ENCODE measurements around the gene MYOF.
A peak's percentile ranks its signal among the peaks of the same experiment; 100 is the strongest.

The MYOF gene

DNA sequence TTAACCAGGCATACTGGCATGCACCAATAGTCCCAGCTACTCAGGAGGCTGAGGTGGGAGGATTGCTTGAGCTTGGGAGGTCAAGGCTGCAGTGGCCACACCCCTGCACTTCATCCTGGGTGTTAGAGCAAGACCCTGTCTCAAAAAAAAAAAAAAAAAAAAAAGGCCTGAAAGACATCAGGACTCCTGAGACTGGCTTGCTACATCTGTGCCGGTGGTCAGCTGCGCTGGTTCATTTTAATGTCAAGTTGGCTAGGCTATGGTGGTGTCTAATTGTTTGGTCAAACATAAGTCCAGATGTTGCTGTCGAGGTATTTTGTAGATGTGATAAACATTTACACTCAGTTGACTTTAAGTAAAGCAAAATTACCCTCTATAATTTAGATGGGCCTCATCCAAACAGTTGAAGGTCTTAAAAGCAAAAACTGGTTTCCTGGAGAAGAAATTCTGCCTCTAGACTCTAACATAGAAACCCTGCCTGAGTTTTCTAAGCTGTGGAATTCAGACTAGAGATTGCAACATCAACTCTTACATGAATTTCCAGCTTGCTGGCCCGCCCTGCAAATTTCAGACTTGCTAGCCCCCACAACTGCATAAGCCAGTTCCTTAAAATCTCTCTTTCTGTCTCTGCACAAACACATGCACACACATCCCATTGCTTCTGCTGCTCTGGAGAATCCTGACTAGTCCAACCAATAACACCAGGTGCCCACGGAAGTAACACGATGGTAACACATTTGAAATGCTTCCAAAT is 18.2 kb downstream of the MYOF start:
- Mint-ChIP-seq H3K9me3 (no peaks in the 10 kb centered on the region), H3K27ac (peak overlapping the region; percentile 22), H3K27me3 (ENCODE audit: low read depth, poor library complexity) (no peaks in the 10 kb centered on the region), H3K36me3 (ENCODE audit: low read depth) (peaks cover 15% of the 10 kb centered on the region), H3K4me1 (peaks cover 58% of the 10 kb centered on the region), H3K4me3 (no peak overlapping the region)
- TF ChIP-seq, protein P1, sequence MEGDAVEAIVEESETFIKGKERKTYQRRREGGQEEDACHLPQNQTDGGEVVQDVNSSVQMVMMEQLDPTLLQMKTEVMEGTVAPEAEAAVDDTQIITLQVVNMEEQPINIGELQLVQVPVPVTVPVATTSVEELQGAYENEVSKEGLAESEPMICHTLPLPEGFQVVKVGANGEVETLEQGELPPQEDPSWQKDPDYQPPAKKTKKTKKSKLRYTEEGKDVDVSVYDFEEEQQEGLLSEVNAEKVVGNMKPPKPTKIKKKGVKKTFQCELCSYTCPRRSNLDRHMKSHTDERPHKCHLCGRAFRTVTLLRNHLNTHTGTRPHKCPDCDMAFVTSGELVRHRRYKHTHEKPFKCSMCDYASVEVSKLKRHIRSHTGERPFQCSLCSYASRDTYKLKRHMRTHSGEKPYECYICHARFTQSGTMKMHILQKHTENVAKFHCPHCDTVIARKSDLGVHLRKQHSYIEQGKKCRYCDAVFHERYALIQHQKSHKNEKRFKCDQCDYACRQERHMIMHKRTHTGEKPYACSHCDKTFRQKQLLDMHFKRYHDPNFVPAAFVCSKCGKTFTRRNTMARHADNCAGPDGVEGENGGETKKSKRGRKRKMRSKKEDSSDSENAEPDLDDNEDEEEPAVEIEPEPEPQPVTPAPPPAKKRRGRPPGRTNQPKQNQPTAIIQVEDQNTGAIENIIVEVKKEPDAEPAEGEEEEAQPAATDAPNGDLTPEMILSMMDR (IDR thresholded peaks at IDR 0.05) = no peak
- no peak for DNase-seq

DNA sequence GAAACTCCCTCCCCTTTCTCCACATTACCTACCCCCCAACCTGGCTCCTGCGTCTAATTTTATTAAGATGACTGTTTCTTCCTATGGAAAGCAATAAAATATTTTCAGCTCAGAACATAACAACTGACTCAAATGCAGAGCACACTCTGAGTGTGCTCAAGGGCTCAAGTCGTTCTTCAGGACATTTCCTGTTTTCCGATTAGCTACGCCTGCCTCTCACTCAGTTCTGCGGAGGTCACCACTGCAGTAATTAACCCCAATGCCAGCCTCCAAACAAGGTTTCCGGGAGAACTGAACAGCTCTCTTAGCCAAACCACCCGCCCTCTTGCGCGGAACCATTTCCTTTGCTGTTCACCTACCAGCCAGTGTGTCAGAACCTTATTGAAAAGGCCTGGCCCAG is 19.3 kb downstream of the MYOF start:
- Mint-ChIP-seq H3K36me3 (ENCODE audit: low read depth) (peaks cover 8% of the 10 kb centered on the region), H3K27ac (peak overlapping the region; percentile 90), H3K4me1 (peaks cover 56% of the 10 kb centered on the region), H3K4me3 (peak overlapping the region; percentile 54), H3K9me3 (no peaks in the 10 kb centered on the region), H3K27me3 (ENCODE audit: low read depth, poor library complexity) (no peaks in the 10 kb centered on the region)
- TF ChIP-seq, protein P1 (IDR thresholded peaks at IDR 0.05) = no peak
- DNase-seq = no peak

DNA sequence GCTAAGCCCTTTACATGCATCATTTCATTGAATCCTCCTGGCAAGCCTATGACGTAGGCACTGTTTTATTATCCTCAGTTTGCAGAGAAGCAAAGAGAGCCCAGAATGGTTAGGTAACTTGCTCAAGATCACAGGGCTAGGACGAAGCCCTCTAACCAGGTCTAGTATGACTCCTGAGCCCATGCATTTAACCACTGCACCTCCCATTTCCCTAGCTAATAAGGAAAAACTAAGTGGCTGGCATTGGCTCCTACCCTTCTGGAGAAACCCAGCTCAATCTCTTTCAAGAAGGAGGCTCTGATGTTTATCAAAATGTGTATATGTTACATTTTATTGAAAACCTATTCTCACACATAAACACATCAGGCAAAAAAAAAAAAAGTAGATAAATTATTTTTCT is 19.8 kb downstream of the MYOF start:
- Mint-ChIP-seq H3K36me3 (ENCODE audit: low read depth) (peaks cover 7% of the 10 kb centered on the region), H3K27ac (no peak overlapping the region), H3K4me1 (peaks cover 56% of the 10 kb centered on the region), H3K27me3 (ENCODE audit: low read depth, poor library complexity) (no peaks in the 10 kb centered on the region), H3K9me3 (no peaks in the 10 kb centered on the region), H3K4me3 (no peak overlapping the region)
- no peak for DNase-seq
- TF ChIP-seq, protein P1 (IDR thresholded peaks at IDR 0.05) = no peak

DNA sequence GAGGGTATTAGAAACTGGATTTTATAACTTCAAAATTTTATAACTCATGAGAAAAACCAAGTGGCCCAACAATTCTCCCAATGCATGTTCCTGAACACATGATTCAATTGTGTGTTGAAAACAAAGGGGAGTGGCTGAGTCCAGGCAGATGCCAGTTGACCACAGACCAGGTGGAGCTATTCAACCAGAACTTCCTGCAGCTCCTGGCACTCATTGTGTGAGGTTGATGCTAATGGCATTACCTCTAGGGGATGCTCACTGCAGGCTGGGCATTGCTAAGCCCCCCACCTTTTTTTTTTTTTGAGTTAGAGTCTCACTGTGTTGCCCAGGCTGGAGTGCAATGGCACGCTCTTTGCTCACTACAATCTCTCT is 20.3 kb downstream of the MYOF start:
- Mint-ChIP-seq H3K4me3 (no peak overlapping the region), H3K4me1 (peaks cover 58% of the 10 kb centered on the region), H3K36me3 (ENCODE audit: low read depth) (peaks cover 7% of the 10 kb centered on the region), H3K9me3 (no peaks in the 10 kb centered on the region), H3K27me3 (ENCODE audit: low read depth, poor library complexity) (no peaks in the 10 kb centered on the region), H3K27ac (no peak overlapping the region)
- TF ChIP-seq, protein P1 (IDR thresholded peaks at IDR 0.05) = no peak
- DNase-seq = no peak

DNA sequence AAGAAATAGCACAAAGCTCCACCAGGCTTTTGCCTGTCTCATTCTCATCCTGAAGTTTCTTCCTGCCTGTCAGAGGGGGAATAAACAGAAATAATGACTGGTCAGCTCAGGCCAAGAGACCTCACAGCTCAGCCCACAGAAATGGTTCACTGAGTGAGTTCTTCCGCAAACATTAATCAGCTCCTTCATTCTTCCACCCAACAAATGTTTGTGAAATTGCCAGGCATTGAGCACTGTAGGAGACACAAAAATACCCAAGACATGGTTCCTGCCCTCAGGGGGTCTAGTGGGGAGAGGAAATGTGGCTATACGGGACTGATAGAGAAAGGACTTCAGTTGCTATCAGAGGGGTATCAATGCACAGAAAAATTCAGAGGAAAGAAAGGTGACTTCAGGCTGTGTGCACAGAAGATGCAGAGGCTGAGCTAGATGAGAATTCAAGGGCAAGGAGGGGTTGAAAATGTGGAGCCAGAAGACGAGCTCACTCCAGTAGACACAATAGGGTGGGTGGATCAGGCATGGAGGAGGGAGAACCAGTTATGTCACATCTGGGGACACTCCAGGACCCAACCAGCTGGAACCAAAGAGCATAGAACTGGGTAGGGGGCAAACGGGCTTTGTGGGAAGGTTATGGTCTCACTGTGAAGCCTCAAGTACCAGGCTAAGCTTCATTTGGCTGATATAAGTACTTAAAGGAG is 20.9 kb downstream of the MYOF start:
- no peak overlapping the region for H3K4me3 Mint-ChIP-seq
- H3K9me3 Mint-ChIP-seq = no peaks in the 10 kb centered on the region
- no peaks in the 10 kb centered on the region for H3K27me3 Mint-ChIP-seq (ENCODE audit: low read depth, poor library complexity)
- TF ChIP-seq, protein P1 (IDR thresholded peaks at IDR 0.05) = no peak
- no peak for DNase-seq
- H3K4me1 Mint-ChIP-seq = peaks cover 63% of the 10 kb centered on the region
- peak overlapping the region; percentile 10 for H3K27ac Mint-ChIP-seq
- H3K36me3 Mint-ChIP-seq (ENCODE audit: low read depth) = peaks cover 11% of the 10 kb centered on the region
